Measurements from ENCODE around the gene CCDC187. TPM values are rescaled to one million over a fixed set of nuclear protein-coding genes. Genes with fewer than 3 reads are reported as not detected.

Gene CCDC187
- total RNA-seq, 1 donor from 2014 or later: 1.4 TPM

DNA sequence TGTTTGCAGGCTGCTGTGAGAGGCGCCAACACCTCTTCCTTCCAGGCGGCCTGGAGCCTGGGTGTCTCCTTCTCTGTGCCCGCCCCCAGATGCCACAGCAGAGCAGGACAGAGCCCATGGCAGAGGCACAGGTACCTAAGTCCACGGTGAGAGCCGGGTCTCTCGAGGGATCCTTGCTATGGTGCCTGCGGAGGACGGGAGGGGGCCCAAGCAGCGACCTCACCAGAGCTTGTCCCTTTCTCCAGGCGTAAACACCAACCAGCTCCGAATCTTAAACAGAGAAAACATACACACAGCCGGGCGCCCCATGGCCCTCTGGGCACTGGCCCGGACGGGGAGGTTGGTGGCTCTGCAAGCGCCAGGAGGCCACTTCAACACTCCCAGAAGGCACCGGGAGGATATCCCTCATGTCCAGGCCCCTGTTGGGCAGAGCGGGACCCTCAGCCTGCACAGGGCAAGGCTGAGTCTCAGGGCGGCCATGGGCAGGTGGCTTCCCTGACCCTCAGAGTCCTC is 11.8 kb downstream of the CCDC187 start:
- TF ChIP-seq, protein P1, sequence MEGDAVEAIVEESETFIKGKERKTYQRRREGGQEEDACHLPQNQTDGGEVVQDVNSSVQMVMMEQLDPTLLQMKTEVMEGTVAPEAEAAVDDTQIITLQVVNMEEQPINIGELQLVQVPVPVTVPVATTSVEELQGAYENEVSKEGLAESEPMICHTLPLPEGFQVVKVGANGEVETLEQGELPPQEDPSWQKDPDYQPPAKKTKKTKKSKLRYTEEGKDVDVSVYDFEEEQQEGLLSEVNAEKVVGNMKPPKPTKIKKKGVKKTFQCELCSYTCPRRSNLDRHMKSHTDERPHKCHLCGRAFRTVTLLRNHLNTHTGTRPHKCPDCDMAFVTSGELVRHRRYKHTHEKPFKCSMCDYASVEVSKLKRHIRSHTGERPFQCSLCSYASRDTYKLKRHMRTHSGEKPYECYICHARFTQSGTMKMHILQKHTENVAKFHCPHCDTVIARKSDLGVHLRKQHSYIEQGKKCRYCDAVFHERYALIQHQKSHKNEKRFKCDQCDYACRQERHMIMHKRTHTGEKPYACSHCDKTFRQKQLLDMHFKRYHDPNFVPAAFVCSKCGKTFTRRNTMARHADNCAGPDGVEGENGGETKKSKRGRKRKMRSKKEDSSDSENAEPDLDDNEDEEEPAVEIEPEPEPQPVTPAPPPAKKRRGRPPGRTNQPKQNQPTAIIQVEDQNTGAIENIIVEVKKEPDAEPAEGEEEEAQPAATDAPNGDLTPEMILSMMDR (IDR thresholded peaks at IDR 0.05; ENCODE audit: unreplicated experiment): no peak
- Mint-ChIP-seq H3K27me3 (peaks cover 6% of the 10 kb centered on the region), H3K4me3 (ENCODE audit: low read depth) (no peak overlapping the region), H3K9me3 (ENCODE audit: low read depth) (no peaks in the 10 kb centered on the region), H3K4me1 (ENCODE audit: low read depth) (peaks cover 13% of the 10 kb centered on the region), H3K36me3 (ENCODE audit: insufficient read depth) (no peaks in the 10 kb centered on the region), H3K27ac (no peak overlapping the region)
- DNase-seq (ENCODE audit: low spot score, unreplicated experiment): no peak

DNA sequence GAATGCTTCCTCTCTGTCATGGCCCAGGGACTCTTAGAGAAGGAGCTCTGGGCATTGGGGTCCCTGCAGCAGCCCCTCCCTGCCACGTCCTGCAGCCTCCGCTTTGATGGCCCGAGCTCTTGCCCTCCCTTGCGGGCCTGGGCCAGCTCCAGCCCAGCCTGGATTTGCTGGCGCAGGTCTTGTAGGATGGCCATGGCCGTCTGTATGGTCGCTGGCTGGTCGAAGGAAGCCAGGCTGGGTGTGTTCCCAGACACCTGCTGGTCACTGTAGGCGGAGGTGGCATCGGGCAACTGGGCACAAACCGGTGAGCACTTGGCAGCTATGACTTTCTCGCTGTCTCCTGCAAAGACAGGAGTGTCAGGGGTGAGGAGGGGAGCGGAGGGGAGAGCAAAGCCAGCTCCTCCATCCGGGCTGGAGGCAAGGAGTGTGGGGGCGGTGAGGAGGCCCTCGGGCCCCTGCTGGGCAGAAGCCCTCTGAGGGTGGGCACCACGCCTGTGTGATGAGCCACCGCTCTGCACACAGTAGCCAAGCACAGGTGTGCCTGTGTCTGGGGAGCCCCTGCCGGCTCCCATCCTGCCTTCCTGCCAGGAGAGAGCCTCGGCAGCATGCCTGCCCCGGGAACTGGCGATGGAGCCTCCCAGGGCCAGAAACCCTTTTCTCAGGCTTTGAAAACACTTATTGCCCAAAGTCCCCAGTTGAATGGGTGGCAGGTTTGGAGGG is 12.4 kb downstream of the CCDC187 start:
- Mint-ChIP-seq H3K4me1 (ENCODE audit: low read depth) (peaks cover 8% of the 10 kb centered on the region), H3K4me3 (ENCODE audit: low read depth) (no peak overlapping the region), H3K36me3 (ENCODE audit: insufficient read depth) (no peaks in the 10 kb centered on the region), H3K27me3 (peaks cover 9% of the 10 kb centered on the region), H3K27ac (no peak overlapping the region), H3K9me3 (ENCODE audit: low read depth) (no peaks in the 10 kb centered on the region)
- DNase-seq (ENCODE audit: low spot score, unreplicated experiment): no peak
- TF ChIP-seq, protein P1 (IDR thresholded peaks at IDR 0.05; ENCODE audit: unreplicated experiment): no peak

DNA sequence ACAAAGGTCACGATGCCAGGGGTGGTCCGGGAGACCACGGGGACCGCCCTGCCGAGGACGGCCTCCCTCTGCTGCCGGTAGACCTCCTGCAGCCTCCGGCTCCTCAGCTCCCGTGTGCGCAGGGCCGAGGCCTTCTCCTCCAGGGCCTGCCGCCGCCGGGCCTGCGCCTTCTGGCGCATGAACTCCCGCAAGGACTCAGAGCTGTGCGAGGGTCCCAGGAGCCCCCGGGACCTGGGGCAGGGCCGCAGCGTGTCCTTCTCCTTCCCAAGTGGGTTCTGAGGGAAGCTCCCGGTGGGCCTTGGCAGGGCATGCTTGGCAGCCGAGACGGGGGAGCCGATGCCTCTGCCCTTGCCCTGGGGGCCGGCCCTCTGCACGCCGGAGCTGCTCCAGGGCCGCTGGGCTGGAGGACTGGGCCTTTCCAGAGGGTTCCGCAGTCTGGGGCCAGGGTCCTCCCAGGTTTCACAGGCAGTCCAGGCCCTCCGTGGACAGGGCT is 13.3 kb downstream of the CCDC187 start:
- Mint-ChIP-seq H3K27ac (no peak overlapping the region), H3K27me3 (peaks cover 9% of the 10 kb centered on the region), H3K9me3 (ENCODE audit: low read depth) (no peaks in the 10 kb centered on the region), H3K4me3 (ENCODE audit: low read depth) (no peak overlapping the region), H3K4me1 (ENCODE audit: low read depth) (peaks cover 5% of the 10 kb centered on the region), H3K36me3 (ENCODE audit: insufficient read depth) (no peaks in the 10 kb centered on the region)
- TF ChIP-seq, protein P1 (IDR thresholded peaks at IDR 0.05; ENCODE audit: unreplicated experiment): no peak
- DNase-seq (ENCODE audit: low spot score, unreplicated experiment): no peak

DNA sequence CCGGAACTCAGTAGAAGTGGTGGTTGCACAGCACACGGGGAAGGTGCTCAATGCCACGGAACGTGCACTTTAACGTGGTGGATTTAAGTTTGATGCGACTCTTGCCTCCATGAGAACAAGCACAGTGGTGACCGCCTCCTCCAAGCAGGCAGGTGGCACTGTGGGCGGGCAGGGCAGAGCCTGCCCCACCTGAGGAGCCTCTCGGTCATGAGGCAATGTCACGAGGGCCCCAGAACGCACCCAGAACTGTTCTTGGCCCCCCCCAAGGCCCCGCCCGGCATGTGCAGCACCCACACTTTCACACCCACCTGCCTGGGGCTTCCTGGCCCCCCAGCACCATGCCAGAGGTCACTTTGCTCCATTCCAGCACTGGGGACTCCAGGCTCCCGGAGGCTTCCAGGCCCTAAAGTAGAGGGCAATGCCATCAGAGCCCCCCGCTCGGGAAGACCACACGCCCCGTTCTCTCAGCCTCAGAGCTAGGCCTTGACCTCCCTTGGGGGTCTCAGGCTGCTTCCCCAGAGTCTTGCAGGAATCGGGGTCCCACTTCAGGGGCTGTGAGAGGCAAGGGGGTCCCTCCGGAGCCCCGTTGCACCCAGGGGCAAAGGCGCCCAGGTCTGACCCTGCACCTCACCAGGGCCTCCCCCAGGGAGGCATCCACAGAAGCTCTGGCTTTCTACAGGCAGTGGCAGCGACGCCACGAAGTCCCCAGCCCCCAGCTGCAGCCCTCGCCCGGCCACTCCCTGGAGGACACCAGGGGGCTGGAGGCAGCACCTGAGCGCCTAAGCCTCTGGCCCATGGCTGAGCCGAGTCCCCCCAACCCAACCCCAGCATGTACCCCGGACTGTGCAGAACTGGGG is 14.0 kb downstream of the CCDC187 start:
- Mint-ChIP-seq H3K4me1 (ENCODE audit: low read depth) (peaks cover 1% of the 10 kb centered on the region), H3K4me3 (ENCODE audit: low read depth) (no peak overlapping the region), H3K27me3 (peaks cover 9% of the 10 kb centered on the region), H3K9me3 (ENCODE audit: low read depth) (no peaks in the 10 kb centered on the region), H3K36me3 (ENCODE audit: insufficient read depth) (no peaks in the 10 kb centered on the region), H3K27ac (no peak overlapping the region)
- TF ChIP-seq, protein P1 (IDR thresholded peaks at IDR 0.05; ENCODE audit: unreplicated experiment): no peak
- no peak for DNase-seq (ENCODE audit: low spot score, unreplicated experiment)
